ENCODE measurements around the gene PID1.

DNA sequence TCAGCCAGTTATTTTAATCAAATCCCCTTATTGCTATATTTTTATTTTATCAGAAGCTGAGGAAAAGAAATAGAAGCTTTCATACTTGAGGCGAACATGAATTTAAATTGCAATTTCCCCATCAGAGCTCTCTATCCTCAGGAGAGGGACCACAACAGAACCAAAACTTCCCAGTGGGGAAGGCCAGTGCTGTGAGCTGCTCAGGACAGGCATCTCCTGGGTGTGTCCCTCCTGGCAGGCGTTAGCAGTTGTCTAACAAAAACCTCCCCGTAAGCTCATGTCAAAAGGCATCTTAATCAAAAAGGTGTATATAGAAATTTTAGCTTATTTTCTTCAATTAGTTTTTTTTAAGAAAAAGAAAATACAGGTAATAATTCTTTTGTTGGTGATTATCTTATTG, 93.0 kb downstream of the PID1 start:
- TF ChIP-seq CTCF (IDR thresholded peaks at IDR 0.05) (no peak), POLR2A (IDR thresholded peaks at IDR 0.05) (no peak)
